ENCODE measurements around the gene CPEB3. TPM values are rescaled to one million over a fixed set of nuclear protein-coding genes. Genes with fewer than 3 reads are reported as not detected.

Gene CPEB3
- total RNA-seq, 1 experiment from 2014 or later, result 2.4 TPM

- BruUV-seq (replicated peaks), result no TSS peak
- DNase-seq (ENCODE audit: low read depth, low spot score) (no peak), ATAC-seq (no peak)
- in situ Hi-C loops (cut with HindIII; ENCODE audit: low pct_unique_long_range_greater_than_20kb, low sequenced_read_pairs) (no loop called here), intact Hi-C loops (cut with micrococcal nuclease; ENCODE audit: unreplicated experiment) (no loop called here)
- Histone ChIP-seq H3K4me3 (ENCODE audit: low read depth in 2 of 2, low read length in 2 of 2) (no peak overlapping the region), H3K36me3 (ENCODE audit: control insufficient read depth, insufficient read depth, low read length) (no peaks in the 10 kb centered on the region), H3K27me3 (ENCODE audit: control insufficient read depth, insufficient read depth, low read length) (no peaks in the 10 kb centered on the region), H3K4me1 (ENCODE audit: control insufficient read depth, insufficient read depth, low read length) (no peaks in the 10 kb centered on the region), H3K9me3 (ENCODE audit: control insufficient read depth, insufficient read depth, low read depth, low read length) (no peaks in the 10 kb centered on the region), H3K27ac (ENCODE audit: low read length) (no peak overlapping the region)
- ChIA-PET CTCF (interaction anchor here (0.5 to 0.6 kb wide), 2 partner anchors 137 to 173 kb away, joined by 4 to 5 read pairs; no protein-coding TSS in a partner anchor), POLR2A (interaction anchor here (0.8 kb wide), 1 partner anchor 60 kb away, joined by 15 read pairs; no protein-coding TSS in a partner anchor)
- TF ChIP-seq TCF7L2 (IDR thresholded peaks at IDR 0.05; ENCODE audit: low read depth, low read length) (no peak), CTCF (IDR thresholded peaks at IDR 0.05) (no peak), REST (IDR thresholded peaks at IDR 0.05; ENCODE audit: insufficient read depth in 1 of 2, low read depth in 2 of 2, low read length in 1 of 2) (no peak), POLR2AphosphoS5 (IDR thresholded peaks at IDR 0.05; ENCODE audit: low read depth, low read length) (no peak), SIN3A (IDR thresholded peaks at IDR 0.05; ENCODE audit: borderline replicate concordance, insufficient read depth, low read depth, low read length) (no peak)
Observed at GRCh38 chr10:92203919-92204623, 86.8 kb downstream of the CPEB3 start.

- H3K9me3 ChIP-seq (ENCODE audit: control insufficient read depth, insufficient read depth, low read depth, low read length), result no peaks in the 10 kb centered on the region
- intact Hi-C loops (cut with micrococcal nuclease; ENCODE audit: unreplicated experiment), result no loop called here
- H3K4me1 ChIP-seq (ENCODE audit: control insufficient read depth, insufficient read depth, low read length), result no peaks in the 10 kb centered on the region
- ChIA-PET POLR2A (interaction anchor here (0.7 kb wide), 1 partner anchor 10 kb away, joined by 3 read pairs; no protein-coding TSS in a partner anchor), CTCF (interaction anchor here (0.7 kb wide), 1 partner anchor 21 kb away, joined by 3 read pairs; no protein-coding TSS in a partner anchor)
- no peak for ATAC-seq
- H3K27ac ChIP-seq (ENCODE audit: low read length), result no peak overlapping the region
- H3K4me3 ChIP-seq (ENCODE audit: low read depth in 2 of 2, low read length in 2 of 2), result no peak overlapping the region
- no TSS peak for BruUV-seq (replicated peaks)
- in situ Hi-C loops (cut with HindIII; ENCODE audit: low pct_unique_long_range_greater_than_20kb, low sequenced_read_pairs), result no loop called here
- H3K36me3 ChIP-seq (ENCODE audit: control insufficient read depth, insufficient read depth, low read length), result no peaks in the 10 kb centered on the region
- no peaks in the 10 kb centered on the region for H3K27me3 ChIP-seq (ENCODE audit: control insufficient read depth, insufficient read depth, low read length)
- DNase-seq (ENCODE audit: low read depth, low spot score), result no peak
- TF ChIP-seq TCF7L2 (IDR thresholded peaks at IDR 0.05; ENCODE audit: low read depth, low read length), result no peak
- TF ChIP-seq REST (IDR thresholded peaks at IDR 0.05; ENCODE audit: insufficient read depth in 1 of 2, low read depth in 2 of 2, low read length in 1 of 2), result no peak
Observed at GRCh38 chr10:92202536-92202935, 88.3 kb downstream of the CPEB3 start.
